HL-60 (cell line): Measurements from ENCODE around the gene GPATCH4.

ENCODE experiments used
- DNase-seq, 2 experiments: peaks; one replicate each; pipeline ENCODE4 v3.0.0-alpha.2; 2010 to 2020; ENCODE audit warnings: low read depth in 1 of 2, low spot score in 1 of 2
- H3K27ac ChIP-seq: fragments of 250-450 bp; sonication (Bioruptor Pico); replicated peaks from 2 replicates; pipeline ENCODE4 v1.5.1; 2020; ENCODE audit warnings: mild to moderate bottlenecking, moderate library complexity
- H3K27me3 ChIP-seq: fragments of 250-450 bp; sonication (Bioruptor Pico); 2 replicates; pipeline ENCODE4 v1.5.1; 2021; ENCODE audit warnings: mild to moderate bottlenecking, moderate library complexity; ENCODE audit not compliant: insufficient read depth, poor library complexity, severe bottlenecking
- H3K4me3 ChIP-seq: replicated peaks from 2 replicates; pipeline ENCODE4 v1.5.1; 2011; ENCODE audit warnings: mild to moderate bottlenecking, control low read depth, low read length; ENCODE audit not compliant: insufficient read depth
- CTCF ChIP-seq: IDR thresholded peaks from one replicate; pipeline ENCODE4 v1.5.1; 2011; ENCODE audit warnings: low read length, control low read depth, inconsistent platforms; ENCODE audit not compliant: insufficient read depth
- GABPA ChIP-seq: IDR thresholded peaks from 2 replicates; pipeline ENCODE4 v1.6.1; 2012; ENCODE audit warnings: low read depth
- POLR2AphosphoS5 ChIP-seq: IDR thresholded peaks from 2 replicates; pipeline ENCODE4 v1.6.1; 2012; ENCODE audit warnings: low read depth
- REST ChIP-seq: IDR thresholded peaks from 2 replicates; pipeline ENCODE4 v1.6.1; 2012; ENCODE audit warnings: low read depth; ENCODE audit not compliant: insufficient replicate concordance
- SPI1 ChIP-seq: IDR thresholded peaks from 2 replicates; pipeline ENCODE4 v1.6.1; 2012; ENCODE audit warnings: low read depth, mild to moderate bottlenecking, borderline replicate concordance

GPATCH4 gene

GRCh38 chr1:156598125-156598524 lies 3.2 kb downstream of the GPATCH4 start:
- no peaks in the 10 kb centered on the region for H3K27me3 ChIP-seq
- DNase-seq = no peak
- no peak overlapping the region for H3K4me3 ChIP-seq
- no peak overlapping the region for H3K27ac ChIP-seq
- TF ChIP-seq SPI1 (no peak), POLR2AphosphoS5 (no peak), REST (no peak), CTCF (no peak), GABPA (no peak)

- H3K27me3 ChIP-seq = no peaks in the 10 kb centered on the region
- no peak overlapping the region for H3K4me3 ChIP-seq
- TF ChIP-seq POLR2AphosphoS5 = no peak
- TF ChIP-seq CTCF = no peak
- TF ChIP-seq GABPA = no peak
- no peak for TF ChIP-seq SPI1
- TF ChIP-seq REST = no peak
- DNase-seq = no peak
- H3K27ac ChIP-seq = no peak overlapping the region
These were observed 4.9 kb downstream of the GPATCH4 start for GRCh38 chr1:156596426-156596825.

- Histone ChIP-seq H3K27me3 (no peaks in the 10 kb centered on the region), H3K27ac (no peak overlapping the region), H3K4me3 (no peak overlapping the region)
- no peak for DNase-seq
- TF ChIP-seq REST (no peak), GABPA (no peak), SPI1 (no peak), POLR2AphosphoS5 (no peak), CTCF (no peak)
These were observed 6.3 kb downstream of the GPATCH4 start for GRCh38 chr1:156595016-156595415.
